Adrenal gland (tissue), 12 donors: ENCODE measurements around the gene KNSTRN. TPM values are rescaled to one million over a fixed set of nuclear protein-coding genes. Genes with fewer than 3 reads are reported as not detected.

Source experiments
- DNase-seq, 7 donors: peaks; one replicate each; pipeline ENCODE4 v3.0.0-alpha.2; 2019 to 2020
- H3K27ac ChIP-seq, 5 donors: fragments of 200-600 bp; sonication (generic) in 4 of 5; 1 replicate in 3 of 5; 2 replicates in 2 of 5; pipeline versions ENCODE4 v1.5.1 to v1.8.0; 2016 to 2020; ENCODE audit warnings: mild to moderate bottlenecking in 1 of 5
- H3K27me3 ChIP-seq: fragments of 200-600 bp; 2 replicates; pipeline ENCODE4 v1.8.0; 2021
- H3K36me3 ChIP-seq, 2 donors: fragments of 200-600 bp; replicated peaks in 1 of 2; 1 replicate in 1 of 2; 2 replicates in 1 of 2; pipeline versions ENCODE4 v1.5.1 to v1.8.0; 2018 to 2022
- H3K4me1 ChIP-seq, 2 donors: fragments of 200-600 bp; replicated peaks in 1 of 2; 1 replicate in 1 of 2; 2 replicates in 1 of 2; pipeline versions ENCODE4 v1.5.1 to v1.8.0; 2018 to 2021
- H3K4me3 ChIP-seq, 4 donors: fragments of 200-600 bp; sonication (generic) in 3 of 4; one replicate each; pipeline ENCODE4 v1.5.1; 2016 to 2018
- H3K9me3 ChIP-seq, 3 donors: fragments of 200-600 bp; sonication (generic) in 1 of 3; replicated peaks in 1 of 3; 1 replicate in 2 of 3; 2 replicates in 1 of 3; pipeline versions ENCODE4 v1.5.1 to v1.8.0; 2016 to 2021
- POLR2A ChIP-seq, 2 donors: fragments of 450-650 bp; IDR thresholded peaks; one replicate each; pipeline ENCODE4 v1.6.1; 2017; ENCODE audit warnings: antibody characterized with exemption in 2 of 2, mild to moderate bottlenecking in 2 of 2, moderate library complexity in 1 of 2
- WGBS, 4 donors: extraction: QIAGEN DNeasy Blood & Tissue Kit in 2 of 4; methylation state at CpG; one replicate each; pipeline versions ENCODE4 v1.1.5 to v1.1.7; 2013 to 2017; 5-methylcytosine and 5-hydroxymethylcytosine counted together
- intact Hi-C, 2 donors: fragments of 100-400 bp; cut with DNase I; formaldehyde crosslinking; loops; one replicate each; pipeline versions ENCODE4 v1.14.1 to v1.15.0; 2022 to 2023
- polyA plus RNA-seq, 3 donors: library from polyadenylated mRNA; stranded (reverse); fragments of 200-250 nt in 2 of 3; fragments of 350-450 nt in 1 of 3; fragmentation: Illumina TruSeq in 1 of 3; extraction: RNeasy Lipid Tissue Mini Kit (QIAGEN cat#74804) in 1 of 3; gene quantifications; one replicate each; pipeline ENCODE4 v1.2.3, GENCODE V29; 2013 to 2014
- total RNA-seq, 9 donors: library from RNA; depleted of rRNA in 4 of 9; stranded (reverse); fragments of >200 nt in 4 of 9; fragments of 120-200 nt in 1 of 9; fragmentation: NEBNext Ultra II Directional in 1 of 9; extraction: Animal tissue kit (Norgen Biotek cat#: 25700) in 1 of 9; gene quantifications; one replicate each; pipeline versions ENCODE4 v1.1.0 to v1.2.4, GENCODE V29; 2013 to 2023
- TF ChIP-seq, protein P1 (sequence below), 6 experiments: fragments of 450-650 bp in 4 of 6; fragments of 200-600 bp in 2 of 6; sonication (generic) in 1 of 6; IDR thresholded peaks; 1 replicate in 5 of 6; 2 replicates in 1 of 6; pipeline versions ENCODE4 v1.5.1 to v1.8.0; 2016 to 2021; ENCODE audit warnings: antibody characterized with exemption in 6 of 6, mild to moderate bottlenecking in 2 of 6, moderate library complexity in 1 of 6
- donor health status: healthy with polysubstance abuse.
- donor health status: Bipolar disorder and iron deficiency.
- donor health status: DM: yes; HTN: yes; CAD: no.
- donor health status: DM: no; HTN: no; CAD: no.
- donor health status: DM: no; HTN: no; CAD: no.
- donor health status: DM: yes; HTN: yes; CAD: no.

Gene KNSTRN
- total and polyA plus RNA-seq, 12 donors: 4.0 to 39.8 (median 10.4) TPM

- WGBS, 4 donors: 5 to 20% (median 9%) methylated on average over 10 to 39 of the region's 39 CpGs
- H3K4me3 ChIP-seq: peak overlapping the region in 1 of 4 donors; percentile 53
Measured at GRCh38 chr15:40436116-40436891, 53.8 kb downstream of the KNSTRN start.

DNA sequence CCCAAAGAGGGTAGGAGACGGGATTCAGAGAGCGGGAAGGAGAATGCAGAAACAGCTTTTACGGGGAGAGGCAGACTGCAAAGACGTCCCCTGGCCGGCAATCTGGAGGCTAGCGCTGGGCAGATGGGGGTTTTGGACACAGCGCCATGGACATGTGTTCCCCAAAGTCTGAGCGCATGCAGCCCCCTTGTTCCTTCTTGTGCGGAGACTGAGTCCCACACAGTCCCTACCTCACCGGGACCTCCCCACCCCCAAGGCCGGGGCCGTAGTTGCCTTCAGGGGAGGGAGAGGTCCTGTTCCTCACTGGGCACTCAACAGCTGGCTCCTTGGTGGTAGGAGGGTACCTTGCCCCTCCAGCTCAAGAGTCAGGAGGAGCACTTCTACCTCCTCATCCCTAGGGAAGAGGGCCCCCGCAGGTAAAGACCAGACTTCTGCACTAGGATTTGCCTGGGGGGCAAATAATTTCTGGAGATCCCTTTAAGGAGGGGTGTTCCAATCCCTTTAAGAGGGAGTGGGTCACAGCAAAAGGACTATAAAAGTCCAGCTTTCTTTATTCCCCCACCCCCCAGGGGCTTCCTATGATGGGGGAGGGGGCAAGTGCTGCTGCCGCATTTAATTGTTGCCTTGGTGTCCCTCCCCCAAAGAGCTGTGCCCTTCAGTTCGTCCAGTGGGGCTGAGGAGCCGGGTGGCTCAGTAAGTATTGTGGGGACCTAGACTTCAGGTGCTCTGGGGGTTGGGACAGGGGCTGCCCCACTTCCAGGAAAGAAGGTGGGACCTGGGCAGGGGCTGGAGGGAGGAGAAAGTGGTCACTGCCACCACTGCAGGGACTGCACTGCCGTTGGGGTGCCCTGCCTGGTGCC lies 54.6 kb downstream of the KNSTRN start:
- Histone ChIP-seq H3K9me3 (no peaks in the 10 kb centered on the region), H3K4me1 (peaks cover 23 to 34% of the 10 kb centered on the region in 2 donors), H3K4me3 (peak overlapping the region in 1 of 4 donors; percentile 53), H3K27ac (no peak overlapping the region), H3K36me3 (no peaks in the 10 kb centered on the region), H3K27me3 (peaks cover 4% of the 10 kb centered on the region)
- intact Hi-C loops: no loop called here
- TF ChIP-seq, protein P1, sequence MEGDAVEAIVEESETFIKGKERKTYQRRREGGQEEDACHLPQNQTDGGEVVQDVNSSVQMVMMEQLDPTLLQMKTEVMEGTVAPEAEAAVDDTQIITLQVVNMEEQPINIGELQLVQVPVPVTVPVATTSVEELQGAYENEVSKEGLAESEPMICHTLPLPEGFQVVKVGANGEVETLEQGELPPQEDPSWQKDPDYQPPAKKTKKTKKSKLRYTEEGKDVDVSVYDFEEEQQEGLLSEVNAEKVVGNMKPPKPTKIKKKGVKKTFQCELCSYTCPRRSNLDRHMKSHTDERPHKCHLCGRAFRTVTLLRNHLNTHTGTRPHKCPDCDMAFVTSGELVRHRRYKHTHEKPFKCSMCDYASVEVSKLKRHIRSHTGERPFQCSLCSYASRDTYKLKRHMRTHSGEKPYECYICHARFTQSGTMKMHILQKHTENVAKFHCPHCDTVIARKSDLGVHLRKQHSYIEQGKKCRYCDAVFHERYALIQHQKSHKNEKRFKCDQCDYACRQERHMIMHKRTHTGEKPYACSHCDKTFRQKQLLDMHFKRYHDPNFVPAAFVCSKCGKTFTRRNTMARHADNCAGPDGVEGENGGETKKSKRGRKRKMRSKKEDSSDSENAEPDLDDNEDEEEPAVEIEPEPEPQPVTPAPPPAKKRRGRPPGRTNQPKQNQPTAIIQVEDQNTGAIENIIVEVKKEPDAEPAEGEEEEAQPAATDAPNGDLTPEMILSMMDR (IDR thresholded peaks at IDR 0.05): no peak
- TF ChIP-seq POLR2A (IDR thresholded peaks at IDR 0.05): no peak
- WGBS, 4 donors: 42 to 51% (median 46%) methylated on average over 13 to 17 of the region's 17 CpGs
- DNase-seq: no peak

More at GRCh38 chr15:40436116-40436891, 53.8 kb downstream of the KNSTRN start:
- peaks cover 4% of the 10 kb centered on the region for H3K27me3 ChIP-seq
- no peaks in the 10 kb centered on the region for H3K9me3 ChIP-seq
- DNase-seq: peak in 2 of 7 donors; percentile 43 to 49
- H3K36me3 ChIP-seq: no peaks in the 10 kb centered on the region
- H3K27ac ChIP-seq: no peak overlapping the region
- intact Hi-C loops: no loop called here
- no peak for TF ChIP-seq POLR2A (IDR thresholded peaks at IDR 0.05)
- TF ChIP-seq, protein P1 (IDR thresholded peaks at IDR 0.05): no peak
- H3K4me1 ChIP-seq: peaks cover 23 to 33% of the 10 kb centered on the region in 2 donors

DNA sequence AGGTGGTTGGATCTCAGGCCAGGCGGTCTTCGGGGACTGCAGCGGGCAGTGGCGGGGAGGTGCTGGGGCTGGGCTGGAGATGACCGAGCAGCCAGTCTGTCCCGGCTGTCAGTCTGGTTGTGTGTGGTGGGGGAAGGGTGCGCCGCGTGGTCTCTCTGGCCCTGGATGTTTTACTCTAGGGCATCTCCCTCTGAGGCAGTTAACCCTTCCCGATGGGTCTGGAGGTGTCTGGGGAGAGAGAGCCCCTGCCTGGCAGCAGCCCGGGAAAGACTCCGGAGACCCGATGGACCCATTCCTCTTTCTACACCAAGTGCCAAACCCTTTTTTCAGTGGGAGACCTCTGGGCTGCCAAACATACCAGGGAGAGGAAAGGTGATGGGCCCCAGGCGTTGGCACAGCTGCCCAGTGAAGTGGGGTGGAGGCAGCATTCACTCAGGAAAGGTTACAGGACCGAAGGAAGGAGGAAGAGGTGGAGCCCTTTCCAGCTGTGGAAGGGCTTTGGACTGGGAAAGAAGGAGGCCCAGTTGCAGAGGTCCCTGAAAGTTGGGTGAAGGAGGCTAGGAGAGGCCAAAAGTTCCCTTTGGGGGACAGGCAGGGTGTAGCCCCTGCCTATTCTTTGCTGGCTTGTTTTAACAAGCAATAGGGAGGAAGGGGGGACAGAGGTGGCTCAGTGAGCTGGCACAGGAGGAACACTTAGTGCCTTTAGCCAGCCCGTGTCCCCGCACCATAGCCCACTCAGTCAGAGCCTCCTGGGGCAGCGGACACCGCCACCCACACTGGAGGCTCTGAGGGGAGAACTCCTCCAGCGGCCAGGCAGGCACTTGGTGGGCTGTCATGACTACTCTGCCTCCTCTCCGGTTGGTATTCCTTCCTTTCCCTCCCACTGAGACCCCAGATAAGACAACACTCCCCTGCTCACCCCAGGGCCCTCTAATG lies 55.5 kb downstream of the KNSTRN start:
- intact Hi-C loops: no loop called here
- peaks cover 31 to 43% of the 10 kb centered on the region in 2 donors for H3K4me1 ChIP-seq

More for the DNA sequence above, 55.5 kb downstream of the KNSTRN start:
- TF ChIP-seq, protein P1 (IDR thresholded peaks at IDR 0.05): no peak
- no peak for TF ChIP-seq POLR2A (IDR thresholded peaks at IDR 0.05)
- Histone ChIP-seq H3K27me3 (peaks cover 4% of the 10 kb centered on the region), H3K9me3 (no peaks in the 10 kb centered on the region), H3K4me3 (no peak overlapping the region), H3K27ac (peak overlapping the region in 1 of 5 donors; percentile 94), H3K36me3 (no peaks in the 10 kb centered on the region)
- WGBS, 4 donors: 66 to 74% (median 69%) methylated on average over 7 to 21 of the region's 21 CpGs
- DNase-seq: no peak
